CD4-positive, alpha-beta T cell treated with Interleukin-6 at 100 ng/mL for 8 hours (primary cell): ENCODE data around the gene TMEM41A.

Source experiments
- DNase-seq: peaks from one replicate; pipeline ENCODE4 v3.0.0-alpha.2; 2020; ENCODE audit warnings: mixed read lengths, low spot score

Gene TMEM41A

GRCh38 chr3:185498503-185499396 is at the start of gene TMEM41A:
TMEM41A (minus strand) TSS chr3:185499035; CDS start chr3:185498961, 74 bp downstream.
- DNase-seq, result peak; percentile 86

GRCh38 chr3:185540695-185541094 is 41.9 kb upstream of the TMEM41A start:
- DNase-seq, result no peak

- no peak for DNase-seq
These were observed 41.1 kb upstream of the TMEM41A start for GRCh38 chr3:185539934-185540333.

DNA sequence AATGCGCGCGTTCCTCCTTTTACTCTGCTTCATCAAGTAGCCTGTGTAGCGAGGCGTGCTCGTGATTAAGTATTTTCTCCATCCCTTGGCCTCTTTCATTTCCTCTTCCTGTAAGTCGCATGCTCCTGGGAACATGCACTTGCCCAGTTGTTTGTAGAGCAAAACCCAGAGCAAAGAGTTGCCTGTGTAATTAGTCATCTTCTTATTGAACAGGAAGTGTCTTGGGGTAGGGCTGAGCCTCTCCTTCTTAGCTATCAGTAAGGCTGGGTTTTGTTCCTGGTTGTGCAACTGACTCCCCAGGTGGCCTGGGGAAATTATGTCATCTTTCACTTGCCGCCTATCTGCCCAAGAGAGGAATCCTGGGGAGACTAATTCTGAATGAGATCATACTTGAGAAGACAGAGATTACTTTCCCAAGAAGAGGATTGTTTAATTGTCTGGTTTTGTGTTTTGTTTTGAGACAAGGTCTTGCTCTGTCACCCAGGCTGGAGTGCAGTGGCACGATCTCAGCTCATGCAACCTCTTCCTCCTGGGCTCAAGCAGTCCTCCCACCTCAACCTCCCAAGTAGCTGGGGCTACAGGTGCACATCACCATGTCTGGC is 38.6 kb upstream of the TMEM41A start:
- DNase-seq, result peak; percentile 4

DNA sequence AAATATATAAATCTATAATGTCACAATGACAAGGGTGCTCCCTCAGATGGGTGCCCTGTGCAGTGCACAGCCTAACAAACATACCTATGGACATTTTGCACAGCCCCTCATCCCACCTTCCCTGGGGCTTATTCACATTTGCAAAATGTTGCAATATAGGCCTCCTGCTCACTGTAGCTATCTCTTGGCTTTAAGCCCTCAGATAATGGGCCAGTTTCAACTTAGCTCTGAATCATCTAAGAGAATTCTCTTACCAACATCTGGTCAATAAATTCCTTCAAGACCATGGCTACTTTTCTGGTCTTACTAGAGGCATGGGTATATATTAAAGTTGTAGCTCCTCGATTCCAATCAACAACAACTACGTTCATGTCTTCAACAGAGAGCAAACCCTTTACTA is 35.7 kb upstream of the TMEM41A start:
- no peak for DNase-seq

DNA sequence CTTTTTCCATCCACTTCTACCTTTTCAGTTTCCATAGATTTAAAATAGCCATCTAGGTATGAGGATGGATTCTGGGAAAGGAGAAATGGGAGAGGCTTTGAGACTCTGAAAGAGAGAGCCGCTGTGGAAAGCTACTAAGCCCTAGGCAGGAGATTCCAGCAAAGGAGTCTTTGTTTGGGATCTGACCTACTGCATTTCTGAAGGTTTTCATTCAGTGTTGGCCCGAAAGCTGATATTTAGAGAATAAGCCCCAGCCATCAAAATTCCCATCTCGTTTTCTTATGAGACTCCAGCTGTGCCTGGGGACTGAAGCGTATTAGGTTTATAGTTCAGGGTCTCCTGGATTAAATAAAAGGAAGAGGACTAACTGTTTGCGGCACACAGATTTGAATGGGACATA is 34.1 kb upstream of the TMEM41A start:
- DNase-seq, result no peak

GRCh38 chr3:185530856-185531255 is 32.0 kb upstream of the TMEM41A start:
- no peak for DNase-seq

GRCh38 chr3:185528532-185528931 is 29.7 kb upstream of the TMEM41A start:
- DNase-seq, result no peak

GRCh38 chr3:185527364-185527763 is 28.5 kb upstream of the TMEM41A start:
- no peak for DNase-seq

- DNase-seq, result no peak
These were observed 27.6 kb upstream of the TMEM41A start for GRCh38 chr3:185526349-185526951.

DNA sequence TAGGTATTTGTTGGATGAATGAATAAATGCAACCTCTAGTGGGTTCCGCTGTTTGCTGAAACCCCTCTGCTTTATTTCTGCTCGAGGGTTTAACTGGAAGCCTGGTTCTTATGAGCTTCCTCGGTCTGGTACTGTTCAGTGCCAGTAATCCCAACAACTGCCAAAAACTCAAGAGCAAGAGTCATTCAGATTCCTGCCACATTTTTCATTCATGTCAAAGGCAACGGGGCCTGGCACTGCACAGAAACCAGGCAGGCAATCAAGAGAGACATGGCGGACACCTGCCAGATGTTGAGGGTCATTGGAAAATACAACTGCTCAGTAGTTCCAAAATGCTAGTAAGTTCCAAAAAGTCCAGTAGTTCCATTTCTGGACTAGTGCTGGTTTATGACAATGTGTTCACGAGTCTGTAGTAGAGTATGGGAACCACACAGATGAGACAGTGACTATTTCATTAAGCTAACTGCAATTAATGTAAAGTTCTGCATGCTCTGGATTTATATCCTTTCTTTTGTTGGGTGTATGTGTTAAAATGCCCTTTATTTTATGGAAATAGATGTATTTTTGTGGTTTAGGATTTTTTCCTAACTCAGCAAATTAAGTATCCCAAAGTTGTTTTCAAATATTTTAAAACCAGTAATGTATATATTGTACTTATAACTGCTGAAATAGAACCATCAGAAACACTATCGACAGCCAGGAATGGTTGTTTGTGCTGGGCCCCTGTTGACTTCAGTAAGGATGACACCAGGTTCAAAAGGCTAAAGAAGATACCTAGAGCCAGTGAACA is 22.7 kb upstream of the TMEM41A start:
- no peak for DNase-seq

- DNase-seq, result no peak
These were observed 20.2 kb upstream of the TMEM41A start for GRCh38 chr3:185519021-185519420.

- no peak for DNase-seq
These were observed 18.7 kb upstream of the TMEM41A start for GRCh38 chr3:185517387-185518130.

GRCh38 chr3:185511711-185512110 is 12.9 kb upstream of the TMEM41A start:
- DNase-seq, result no peak

DNA sequence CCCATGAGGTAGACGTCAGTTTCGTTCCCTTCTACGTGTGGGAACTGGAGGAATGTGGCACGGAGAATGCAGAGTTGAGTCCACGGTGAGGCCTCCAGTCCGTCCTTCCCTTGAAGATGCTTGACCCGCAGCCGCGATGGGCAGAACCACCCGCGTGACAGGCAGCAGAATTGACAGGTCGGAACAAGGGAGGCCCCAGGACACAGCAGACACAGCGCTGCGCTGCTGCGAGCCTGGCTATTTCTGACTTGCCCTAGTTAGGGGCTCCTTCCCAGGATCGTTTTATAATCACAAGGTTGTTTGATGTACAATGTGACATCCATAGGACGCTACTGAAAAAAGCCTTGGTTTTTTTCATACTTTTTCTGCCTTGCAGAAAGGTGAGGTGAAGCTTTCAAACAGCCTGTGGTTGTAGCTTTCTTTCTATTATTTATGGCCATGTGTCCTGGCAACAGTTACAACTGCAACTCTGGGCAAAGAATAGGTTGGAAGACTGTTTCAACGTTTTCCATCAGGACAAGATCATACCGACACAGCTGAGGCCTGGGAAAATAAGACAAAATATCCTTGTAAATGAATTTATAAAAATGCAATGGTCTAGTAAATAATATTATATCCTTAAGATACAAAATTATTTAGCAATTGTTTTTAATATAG is 9.6 kb upstream of the TMEM41A start:
- DNase-seq, result no peak

GRCh38 chr3:185507883-185508282 is 9.0 kb upstream of the TMEM41A start:
- no peak for DNase-seq

GRCh38 chr3:185504636-185505035 is 5.8 kb upstream of the TMEM41A start:
- DNase-seq, result no peak

GRCh38 chr3:185503521-185503920 is 4.7 kb upstream of the TMEM41A start:
- DNase-seq, result no peak

GRCh38 chr3:185502987-185503386 is 4.2 kb upstream of the TMEM41A start:
- no peak for DNase-seq

DNA sequence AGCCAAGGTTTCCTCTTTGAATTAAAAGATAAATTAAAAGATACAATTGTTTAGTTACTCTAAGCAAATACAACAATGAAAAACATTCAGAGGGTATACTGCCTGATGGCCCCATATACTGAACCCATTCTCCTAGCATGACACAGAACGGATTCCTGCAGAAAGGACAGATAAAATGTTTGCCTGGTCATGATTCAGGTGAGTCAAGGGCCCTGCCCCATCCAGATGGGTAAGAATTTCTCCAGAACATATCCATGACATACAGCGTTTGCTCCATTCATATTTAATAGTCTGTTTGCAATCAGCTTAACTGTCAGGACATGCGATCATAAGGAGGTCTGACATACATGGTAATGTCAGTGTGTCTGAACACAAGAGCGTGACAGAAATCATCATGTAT is 8.6 kb downstream of the TMEM41A start:
- no peak for DNase-seq

GRCh38 chr3:185489462-185489861 is 9.4 kb downstream of the TMEM41A start:
- DNase-seq, result no peak
